Activated CD8-positive, alpha-beta memory T cell treated with anti-CD3 and anti-CD28 coated beads for 24 hours (primary cell): ENCODE measurements around the gene CD109.

Experiments
- DNase-seq: peaks from one replicate; pipeline ENCODE4 v3.0.0-alpha.2; 2020

The CD109 gene

GRCh38 chr6:73731285-73731684, 35.3 kb downstream of the CD109 start:
- no peak for DNase-seq

- peak; percentile 86 for DNase-seq
Observed at GRCh38 chr6:73732845-73733675, 37.1 kb downstream of the CD109 start.

GRCh38 chr6:73733791-73734190, 37.8 kb downstream of the CD109 start:
- DNase-seq = no peak

- DNase-seq = no peak
Observed at GRCh38 chr6:73734832-73735453, 38.9 kb downstream of the CD109 start.

GRCh38 chr6:73738367-73739028, 42.5 kb downstream of the CD109 start:
- no peak for DNase-seq

- no peak for DNase-seq
Observed at GRCh38 chr6:73739096-73739495, 43.1 kb downstream of the CD109 start.

- DNase-seq = no peak
Observed at GRCh38 chr6:73742433-73742832, 46.4 kb downstream of the CD109 start.

GRCh38 chr6:73743081-73743480, 47.1 kb downstream of the CD109 start:
- no peak for DNase-seq

GRCh38 chr6:73743556-73743955, 47.6 kb downstream of the CD109 start:
- no peak for DNase-seq

- DNase-seq = no peak
Observed at GRCh38 chr6:73746787-73747186, 50.8 kb downstream of the CD109 start.

GRCh38 chr6:73747289-73747688, 51.3 kb downstream of the CD109 start:
- no peak for DNase-seq

- DNase-seq = no peak
Observed at GRCh38 chr6:73752943-73753342, 56.9 kb downstream of the CD109 start.

- no peak for DNase-seq
Observed at GRCh38 chr6:73766040-73766439, 70.0 kb downstream of the CD109 start.

GRCh38 chr6:73768558-73768957, 72.6 kb downstream of the CD109 start:
- no peak for DNase-seq

GRCh38 chr6:73769976-73770375, 74.0 kb downstream of the CD109 start:
- DNase-seq = no peak

GRCh38 chr6:73774311-73774774, 78.3 kb downstream of the CD109 start:
- DNase-seq = no peak

GRCh38 chr6:73779943-73780342, 83.9 kb downstream of the CD109 start:
- DNase-seq = no peak

- DNase-seq = no peak
Observed at GRCh38 chr6:73782911-73783310, 86.9 kb downstream of the CD109 start.

GRCh38 chr6:73784726-73785505, 88.9 kb downstream of the CD109 start:
- no peak for DNase-seq

- DNase-seq = no peak
Observed at GRCh38 chr6:73790574-73790973, 94.6 kb downstream of the CD109 start.

- no peak for DNase-seq
Observed at GRCh38 chr6:73791336-73791735, 95.3 kb downstream of the CD109 start.

- no peak for DNase-seq
Observed at GRCh38 chr6:73792738-73793137, 96.7 kb downstream of the CD109 start.

- no peak for DNase-seq
Observed at GRCh38 chr6:73796881-73797280, 100.9 kb downstream of the CD109 start.
